G401.6 (cell line): ENCODE measurements around the gene YTHDC2.

Source experiments
- FAIRE-seq: peaks from 2 replicates; lab custom pipeline; 2012; peaks lifted over from hg19 to GRCh38; lab: Jason Lieb, UNC

YTHDC2 gene

GRCh38 chr5:113606298-113607134, 93.0 kb downstream of the YTHDC2 start:
- peak; percentile 6 for FAIRE-seq

- no peak for FAIRE-seq
Observed at GRCh38 chr5:113607361-113607760, 93.9 kb downstream of the YTHDC2 start.

- no peak for FAIRE-seq
Observed at GRCh38 chr5:113608113-113608596, 94.7 kb downstream of the YTHDC2 start.

- peak; percentile 93 for FAIRE-seq
Observed at GRCh38 chr5:113612060-113612496, 98.6 kb downstream of the YTHDC2 start.

GRCh38 chr5:113614191-113614590, 100.7 kb downstream of the YTHDC2 start:
- FAIRE-seq, result no peak

GRCh38 chr5:113615708-113616107, 102.2 kb downstream of the YTHDC2 start:
- FAIRE-seq, result no peak

- FAIRE-seq, result no peak
Observed at GRCh38 chr5:113617191-113617796, 103.8 kb downstream of the YTHDC2 start.

GRCh38 chr5:113632996-113633395, 119.5 kb downstream of the YTHDC2 start:
- FAIRE-seq, result no peak

GRCh38 chr5:113634957-113635356, 121.5 kb downstream of the YTHDC2 start:
- no peak for FAIRE-seq

- no peak for FAIRE-seq
Observed at GRCh38 chr5:113641715-113642114, 128.2 kb downstream of the YTHDC2 start.
